Pulmonary artery endothelial cell (primary cell): ENCODE data around the gene OR52K2. TPM values are rescaled to one million over a fixed set of nuclear protein-coding genes. Genes with fewer than 3 reads are reported as not detected.
"Not testable (repeated sequence)": the region's sequence is repeated elsewhere in the genome, so short reads cannot be mapped to it uniquely, and the experiment has no call there.

ENCODE experiments used
- DNase-seq: peaks from one replicate; pipeline ENCODE4 v3.0.0-alpha.2; 2011; ENCODE audit warnings: low read depth, low spot score
- total RNA-seq: library from RNA; depleted of rRNA; stranded (reverse); fragments of >200 nt; gene quantifications from 2 replicates; pipeline ENCODE4 v1.2.3, GENCODE V29; 2014

Gene OR52K2
- total RNA-seq = not detected in 2 replicates

DNA sequence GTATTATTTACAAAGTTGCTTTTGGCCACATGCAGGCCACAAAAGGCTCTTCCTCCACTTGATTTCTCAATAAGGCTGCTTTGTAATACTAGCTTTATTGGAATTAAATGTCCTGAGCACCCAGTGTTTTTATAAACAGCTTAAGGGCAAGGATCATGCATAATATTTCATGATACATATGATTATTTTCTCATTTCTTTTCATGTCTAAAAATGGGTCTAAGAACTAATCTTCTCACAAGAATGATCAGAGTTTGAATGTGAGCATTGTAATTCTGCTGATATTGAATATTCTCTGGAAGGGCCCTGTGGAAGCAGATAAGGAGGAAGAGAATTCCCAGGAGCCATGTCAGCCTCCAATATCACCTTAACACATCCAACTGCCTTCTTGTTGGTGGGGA is at the start of gene OR52K2:
Gene OR52K2, plus strand, starts transcription at position 301 of the 400 bp plus-strand sequence. Its CDS starts 45 bp downstream, at position 346.
- no peak for DNase-seq

DNA sequence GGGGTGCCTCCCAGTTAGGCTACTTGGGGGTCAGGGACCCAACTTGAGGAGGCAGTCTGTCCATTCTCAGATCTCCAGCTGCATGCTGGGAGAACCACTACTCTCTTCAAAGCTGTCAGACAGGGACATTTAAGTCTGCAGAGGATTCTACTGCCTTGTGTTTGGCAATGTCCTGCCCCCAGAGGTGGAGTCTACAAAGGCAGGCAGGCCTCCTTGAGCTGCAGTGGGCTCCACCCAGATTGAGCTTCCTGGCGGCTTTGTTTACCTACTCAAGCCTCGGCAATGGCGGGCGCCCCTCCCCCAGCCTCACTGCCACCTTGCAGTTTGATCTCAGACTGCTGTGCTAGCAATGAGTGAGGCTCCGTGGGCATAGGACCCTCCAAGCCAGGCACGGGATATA is 42.9 kb upstream of the OR52K2 start:
- DNase-seq = not testable (repeated sequence)

DNA sequence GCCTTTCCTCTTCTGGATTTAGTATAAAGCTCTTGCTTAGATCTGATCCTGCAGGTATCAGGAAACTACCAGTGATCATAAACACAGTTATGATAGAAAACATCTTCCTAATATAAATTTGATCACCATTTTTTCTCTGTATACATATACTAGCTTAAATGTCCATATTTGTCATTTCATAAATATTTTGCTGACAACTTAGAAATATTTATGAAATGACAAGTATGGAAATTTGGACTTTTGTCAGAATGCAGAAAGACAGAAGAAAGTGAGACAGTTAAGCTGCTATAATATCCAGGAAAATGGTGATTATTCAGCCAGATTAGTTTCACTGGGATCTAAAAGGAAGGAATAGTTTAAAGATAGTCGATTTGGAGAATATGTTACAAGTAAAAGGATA is 32.8 kb upstream of the OR52K2 start:
- DNase-seq = no peak

DNA sequence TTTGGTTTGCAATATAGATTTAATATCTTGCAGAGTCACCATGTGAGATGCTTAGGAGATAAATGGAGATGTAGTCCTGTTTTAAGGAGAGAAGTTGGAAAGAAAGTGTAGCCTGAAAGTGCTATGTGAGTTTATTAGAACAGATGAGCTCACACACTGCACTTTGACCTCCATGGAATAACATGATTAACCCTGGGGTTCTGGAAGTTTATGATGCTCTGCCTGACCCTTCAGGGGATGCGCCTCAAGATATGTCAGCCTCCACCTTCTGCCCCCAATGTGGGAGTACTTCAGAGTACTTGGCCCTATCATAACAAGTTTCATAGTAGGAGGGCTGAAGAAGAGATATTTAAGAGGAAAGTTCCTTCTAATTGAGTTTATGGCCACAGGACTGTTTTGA is 32.3 kb upstream of the OR52K2 start:
- no peak for DNase-seq

DNA sequence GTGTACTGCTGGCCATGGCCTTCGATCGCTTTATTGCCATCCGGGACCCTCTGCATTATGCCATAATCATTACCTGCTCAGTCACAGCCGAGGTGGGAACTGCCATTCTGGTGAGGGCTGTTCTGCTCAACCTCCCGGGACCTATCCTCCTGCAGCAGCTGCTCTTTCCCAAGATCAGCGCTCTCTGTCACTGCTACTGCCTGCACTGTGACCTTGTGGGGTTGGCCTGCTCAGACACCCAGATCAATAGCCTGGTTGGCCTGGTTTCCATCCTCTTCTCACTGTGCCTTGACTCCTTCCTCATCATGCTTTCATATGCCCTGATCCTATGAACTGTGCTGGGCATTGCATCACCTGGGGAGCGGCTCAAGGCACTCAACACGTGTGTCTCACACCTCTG is 30.7 kb upstream of the OR52K2 start:
- DNase-seq = no peak

DNA sequence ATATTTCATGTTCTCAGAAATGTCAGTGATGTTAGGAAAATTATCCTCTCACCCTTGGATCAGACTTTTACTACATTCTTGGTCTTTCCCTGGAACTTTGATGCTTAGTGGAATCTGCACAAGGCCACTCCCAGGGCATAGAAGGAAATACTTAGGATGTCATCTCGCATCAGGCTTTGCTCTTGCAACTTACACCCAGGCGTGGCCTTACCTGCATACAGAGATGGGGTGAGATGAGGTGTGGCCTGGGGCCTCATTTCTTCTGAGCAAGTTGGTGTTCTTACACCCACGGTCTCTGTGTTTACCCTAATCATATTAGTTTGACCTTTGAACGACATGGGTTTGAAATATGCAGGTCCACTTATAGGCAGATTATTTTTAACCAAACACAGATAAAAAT is 19.0 kb upstream of the OR52K2 start:
- no peak for DNase-seq

DNA sequence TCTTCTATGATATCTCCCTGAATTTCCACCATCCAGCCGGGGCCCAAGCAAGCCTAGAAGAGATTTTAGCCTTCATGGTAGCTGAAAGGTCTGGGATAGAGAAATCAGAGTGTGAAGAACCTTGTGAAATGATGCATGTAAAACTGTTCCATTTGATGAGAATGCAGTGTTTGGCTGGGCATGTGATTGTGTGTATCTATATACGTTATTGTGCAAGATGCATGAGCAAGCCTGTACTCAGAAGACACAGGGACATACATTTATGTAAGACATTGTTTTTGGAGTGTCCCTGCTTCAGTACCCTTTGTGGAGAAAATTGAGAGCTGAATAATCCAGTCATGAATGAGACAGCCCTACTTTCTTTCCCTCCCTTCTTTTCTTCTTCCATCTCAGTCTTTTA is 15.2 kb upstream of the OR52K2 start:
- no peak for DNase-seq

DNA sequence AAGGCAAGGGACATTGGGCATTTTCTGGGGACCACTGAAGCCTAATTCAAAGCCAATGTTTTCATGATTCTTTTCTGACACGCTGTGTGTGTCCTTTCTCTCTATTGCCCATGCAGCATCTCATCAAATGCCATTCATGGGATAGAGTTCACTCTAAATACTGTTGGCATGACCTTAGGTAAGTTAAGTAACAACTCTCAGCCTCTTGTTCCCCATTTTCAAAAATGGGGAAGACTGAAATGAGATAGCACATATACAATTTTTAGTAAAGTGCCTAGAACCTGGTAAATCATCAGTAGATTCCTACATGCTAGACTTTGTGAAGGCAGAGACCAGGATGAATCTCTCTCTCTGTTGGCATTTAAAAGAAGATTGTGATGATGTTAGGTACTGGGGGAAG is 12.7 kb upstream of the OR52K2 start:
- no peak for DNase-seq

DNA sequence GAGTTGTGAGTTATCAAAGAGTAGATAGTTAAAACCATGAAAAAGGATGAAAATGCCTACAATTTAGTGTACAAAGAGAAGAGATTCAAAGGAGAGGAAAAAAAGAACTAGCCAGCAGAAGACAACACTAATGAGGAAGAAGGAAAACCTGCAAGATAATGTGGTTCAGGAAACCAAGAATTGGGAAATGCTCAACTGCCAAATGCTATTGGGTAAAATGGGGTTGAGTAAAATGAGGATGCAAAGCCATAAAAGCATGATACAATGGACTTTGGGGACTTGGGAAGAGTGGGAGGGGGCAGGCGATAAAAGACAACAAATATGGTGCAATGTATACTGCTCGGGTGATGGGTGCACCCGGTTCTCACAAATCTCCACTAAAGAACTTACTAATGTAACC is 7.6 kb upstream of the OR52K2 start:
- no peak for DNase-seq

DNA sequence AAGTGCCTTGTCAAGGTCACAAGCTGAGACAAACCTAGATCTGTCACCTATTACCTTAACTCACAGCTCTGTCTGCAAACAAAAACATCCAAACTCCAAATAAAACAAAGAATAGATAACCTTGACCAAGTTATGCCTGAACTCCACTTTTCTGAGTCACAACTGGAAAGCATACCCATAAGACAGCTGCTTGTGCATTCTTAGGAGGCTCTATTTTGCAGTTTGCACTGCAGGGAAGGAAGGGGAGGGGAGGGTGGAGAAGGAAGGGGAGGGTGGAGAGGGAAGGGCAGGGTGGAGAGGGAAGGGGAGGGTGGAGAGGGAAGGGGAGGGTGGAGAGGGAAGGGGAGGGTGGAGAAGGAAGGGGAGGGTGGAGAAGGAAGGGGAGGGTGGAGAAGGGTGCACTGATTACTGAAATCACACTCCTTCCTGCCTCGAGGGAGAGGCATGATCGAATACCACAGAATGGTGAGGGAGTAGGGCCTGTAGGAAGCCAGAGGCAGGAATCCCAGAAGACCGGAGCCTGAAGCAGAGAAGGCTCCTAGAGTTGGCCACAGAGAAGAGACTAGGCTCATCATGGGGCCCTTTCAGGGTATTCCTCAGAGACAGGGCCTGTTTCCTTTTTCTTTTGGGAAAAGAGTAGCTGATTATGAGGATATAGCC is 5.7 kb upstream of the OR52K2 start:
- no peak for DNase-seq

DNA sequence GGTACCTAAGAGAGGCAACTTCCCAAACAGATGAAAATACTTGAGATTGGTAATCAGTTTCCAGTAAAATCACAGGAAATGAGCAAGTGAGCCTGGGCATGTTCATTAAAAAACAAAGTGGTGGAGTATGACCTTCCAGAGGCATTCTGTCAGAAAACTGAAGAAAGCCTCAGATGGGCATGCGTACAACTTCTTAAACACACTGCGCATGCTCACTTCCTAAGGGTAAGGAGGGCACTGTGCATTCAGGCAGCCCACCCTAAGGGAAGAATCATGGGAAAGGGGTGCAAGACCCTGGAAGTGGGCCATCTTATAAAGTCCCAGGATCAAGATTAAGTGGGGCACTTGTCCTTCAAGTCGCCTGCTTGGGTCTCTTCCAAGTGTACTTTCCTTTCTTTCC is 4.0 kb downstream of the OR52K2 start:
- no peak for DNase-seq

DNA sequence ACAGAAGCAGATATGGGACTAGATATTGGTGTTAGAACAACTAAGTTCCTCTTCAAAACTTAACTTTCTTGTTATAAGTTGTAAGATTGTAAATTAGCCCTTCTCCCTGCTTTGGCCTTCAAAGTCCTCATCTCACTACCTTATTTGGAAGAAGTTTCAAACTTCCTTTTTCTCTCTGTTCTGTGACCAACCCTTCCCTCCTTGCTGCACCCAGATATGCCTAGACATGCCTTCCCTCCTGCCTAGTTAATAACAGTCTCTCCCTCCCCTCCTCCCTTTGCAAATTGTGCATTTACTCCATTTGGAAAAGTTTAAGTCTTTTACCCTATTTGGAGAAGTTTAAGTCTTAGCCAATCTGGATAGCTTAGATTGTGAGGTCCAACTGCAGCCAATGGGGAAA is 4.9 kb downstream of the OR52K2 start:
- no peak for DNase-seq

DNA sequence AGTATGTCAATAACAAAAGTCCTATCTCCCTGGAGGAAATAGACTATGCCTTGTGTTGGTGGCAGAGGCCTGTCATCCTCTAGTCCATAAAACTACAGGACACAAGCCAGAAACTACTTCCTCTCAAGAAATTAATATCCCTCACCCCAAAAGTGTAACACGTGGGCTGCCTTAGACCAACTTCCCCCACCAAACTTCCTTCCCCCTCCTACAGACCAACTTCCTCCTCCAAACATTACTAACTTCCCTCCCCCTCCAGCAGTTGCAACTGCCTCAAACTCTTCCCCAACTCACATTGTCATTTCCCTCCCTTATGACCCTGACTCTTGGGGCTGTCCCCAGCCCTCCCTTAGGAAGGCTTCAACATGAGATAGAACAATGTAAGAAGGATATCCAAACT is 6.3 kb downstream of the OR52K2 start:
- no peak for DNase-seq

DNA sequence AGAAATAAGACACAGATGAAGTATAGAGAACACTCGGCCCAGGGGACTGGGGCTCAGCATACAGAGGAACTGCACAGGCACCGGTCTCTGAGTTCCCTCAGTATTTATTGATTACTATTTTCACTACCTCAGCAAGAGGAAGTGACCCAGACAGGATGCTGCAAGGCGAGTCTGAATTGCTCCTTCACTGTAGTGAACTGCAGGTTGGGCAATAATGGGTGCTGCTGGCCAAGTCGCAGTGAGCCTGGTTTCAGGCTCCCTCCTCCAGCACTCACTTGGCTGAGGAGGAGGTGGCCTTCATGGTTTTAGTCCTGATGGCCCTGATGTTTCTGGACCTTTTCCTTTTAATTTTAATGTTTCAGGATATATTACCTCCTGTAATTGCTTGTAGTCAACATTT is 10.4 kb downstream of the OR52K2 start:
- DNase-seq = no peak

DNA sequence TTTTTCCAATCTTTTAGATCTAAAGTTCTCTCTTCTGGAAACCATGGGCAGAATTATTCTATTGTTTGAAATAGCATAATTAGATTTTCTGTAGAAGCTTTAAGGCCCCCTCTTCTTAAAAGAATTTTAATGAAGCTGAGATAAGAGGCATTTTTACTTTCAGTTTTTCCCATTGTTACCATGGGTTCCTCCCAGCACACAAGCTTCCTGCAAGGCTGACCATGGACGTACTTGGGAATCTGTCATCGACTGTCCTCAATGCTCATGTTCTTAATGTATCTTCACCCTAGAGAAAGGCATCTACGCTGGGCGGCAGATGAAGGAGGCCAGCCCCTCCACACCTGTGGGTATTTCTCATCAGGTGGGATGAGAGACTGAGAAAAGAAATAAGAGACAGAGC is 11.1 kb downstream of the OR52K2 start:
- no peak for DNase-seq

DNA sequence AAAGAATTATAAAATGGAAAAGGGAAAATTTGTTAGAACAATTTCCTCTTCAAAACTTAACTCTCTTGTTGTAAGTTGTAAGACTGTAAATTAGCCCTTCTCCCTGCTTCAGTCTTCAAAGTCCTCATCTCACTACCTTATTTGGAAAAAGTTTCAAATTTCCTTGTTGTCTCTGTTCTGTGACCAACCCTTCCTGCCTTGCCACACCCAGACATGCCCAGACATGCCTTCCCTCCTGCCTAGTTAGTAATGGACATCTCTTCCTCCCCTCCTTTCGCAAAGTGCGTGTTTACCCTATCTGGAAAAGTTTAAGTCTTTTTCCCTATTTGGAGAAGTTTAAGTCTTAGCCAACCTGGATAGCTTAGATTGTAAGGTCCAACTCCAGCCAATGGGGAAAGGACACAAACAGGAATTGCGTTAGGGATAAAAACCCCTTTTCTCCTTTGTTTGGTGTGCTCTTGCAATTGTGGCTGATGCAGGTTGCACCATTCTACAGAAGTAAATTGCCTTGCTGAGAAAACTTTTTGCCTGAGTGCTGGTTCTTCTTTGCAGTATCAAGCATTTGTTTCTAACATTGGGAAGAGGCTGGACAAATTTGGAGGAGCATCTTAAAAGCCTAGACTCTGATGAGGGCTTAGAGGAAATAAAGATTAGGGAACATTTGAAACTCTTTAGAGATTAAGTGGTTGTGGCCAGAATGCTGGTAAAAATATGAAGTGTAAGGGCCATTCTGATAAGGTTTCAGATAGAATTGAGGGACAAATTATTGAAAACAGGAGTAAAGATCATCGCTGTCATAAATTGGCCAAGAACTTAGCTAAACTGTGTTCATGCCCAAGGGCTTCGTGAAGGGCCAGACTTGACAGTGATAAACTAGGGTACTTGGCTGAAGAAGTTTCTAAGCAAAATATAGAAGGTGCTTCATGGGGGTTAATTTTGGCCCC is 15.4 kb downstream of the OR52K2 start:
- no peak for DNase-seq

DNA sequence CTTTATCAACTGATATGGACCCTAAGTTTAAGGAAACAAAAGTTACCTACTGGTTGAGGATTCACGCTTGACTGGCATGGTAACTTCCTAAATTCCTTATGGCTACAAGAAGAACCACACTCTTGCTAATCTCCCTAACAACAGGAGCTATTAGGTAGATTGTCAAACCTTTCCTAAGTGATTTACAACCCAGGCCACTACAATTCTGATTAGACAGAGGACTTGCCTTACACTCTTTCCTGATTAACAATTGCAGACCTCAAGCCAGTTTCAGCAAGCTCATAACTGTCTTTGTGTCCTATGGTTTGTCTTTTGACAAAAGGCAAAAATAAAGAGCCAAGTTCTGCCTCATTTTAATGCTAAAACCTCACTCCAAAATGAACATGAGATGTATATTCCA is 16.3 kb downstream of the OR52K2 start:
- DNase-seq = no peak

DNA sequence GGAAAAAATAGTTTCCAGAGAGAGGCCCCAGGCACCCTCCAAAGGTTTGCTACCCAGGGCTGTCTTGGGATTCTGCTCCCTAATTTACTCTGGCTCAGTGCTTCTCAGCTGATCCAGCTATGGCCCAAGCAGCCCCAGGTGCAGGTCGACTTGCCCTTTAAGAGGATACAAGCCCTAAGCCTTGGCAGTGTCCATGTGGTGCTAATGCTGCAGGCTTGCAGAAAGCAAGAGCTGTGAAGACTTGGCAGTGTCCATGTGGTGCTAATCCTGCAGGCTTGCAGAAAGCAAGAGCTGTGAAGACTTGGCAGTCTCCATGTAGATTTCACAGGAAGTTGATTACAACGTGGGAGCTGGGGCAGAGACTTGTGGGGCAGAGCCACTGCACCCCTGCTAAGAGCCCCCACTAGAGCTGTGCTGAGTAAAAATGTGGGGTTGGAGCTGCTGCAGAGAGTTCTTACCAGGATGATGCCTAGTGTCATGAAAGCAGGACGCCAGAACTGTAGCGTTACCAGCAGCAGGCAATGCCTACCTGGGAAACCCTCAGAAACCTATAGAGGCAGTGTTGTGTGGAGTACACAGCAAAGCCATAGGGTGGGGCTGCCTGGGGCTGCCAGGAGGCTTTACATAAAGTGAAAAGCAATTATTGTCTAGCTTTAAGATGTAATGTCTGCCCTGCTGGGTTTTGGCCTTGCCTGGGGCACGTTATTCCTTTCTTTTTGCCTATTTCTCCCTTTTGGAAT is 17.2 kb downstream of the OR52K2 start:
- DNase-seq = no peak

DNA sequence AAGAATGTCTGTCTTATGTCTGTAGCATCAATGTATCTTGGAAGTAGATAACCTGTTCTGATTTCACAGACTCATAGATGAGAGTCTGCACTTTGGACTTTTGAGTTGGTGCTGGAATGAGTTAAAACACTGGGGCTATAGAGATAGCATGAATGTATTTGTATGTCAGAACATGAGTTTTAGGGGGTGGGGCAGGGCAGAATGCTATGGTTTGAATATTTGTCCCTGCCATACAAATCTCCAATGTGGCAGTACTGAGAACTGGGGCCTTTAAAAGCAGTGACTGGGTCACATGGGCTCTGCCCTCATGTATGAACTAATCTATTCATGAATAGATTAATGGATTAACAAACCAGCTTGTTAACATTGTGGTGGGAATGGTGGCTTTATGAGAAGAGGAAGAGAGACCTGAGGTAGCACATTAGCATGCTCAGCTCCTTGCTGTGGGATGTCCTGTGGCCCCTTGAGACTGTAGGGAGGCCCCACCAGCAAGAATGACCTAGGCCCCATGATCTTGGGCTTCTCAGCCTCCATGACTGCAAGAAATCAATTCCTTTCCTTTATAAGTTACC is 17.9 kb downstream of the OR52K2 start:
- DNase-seq = no peak

DNA sequence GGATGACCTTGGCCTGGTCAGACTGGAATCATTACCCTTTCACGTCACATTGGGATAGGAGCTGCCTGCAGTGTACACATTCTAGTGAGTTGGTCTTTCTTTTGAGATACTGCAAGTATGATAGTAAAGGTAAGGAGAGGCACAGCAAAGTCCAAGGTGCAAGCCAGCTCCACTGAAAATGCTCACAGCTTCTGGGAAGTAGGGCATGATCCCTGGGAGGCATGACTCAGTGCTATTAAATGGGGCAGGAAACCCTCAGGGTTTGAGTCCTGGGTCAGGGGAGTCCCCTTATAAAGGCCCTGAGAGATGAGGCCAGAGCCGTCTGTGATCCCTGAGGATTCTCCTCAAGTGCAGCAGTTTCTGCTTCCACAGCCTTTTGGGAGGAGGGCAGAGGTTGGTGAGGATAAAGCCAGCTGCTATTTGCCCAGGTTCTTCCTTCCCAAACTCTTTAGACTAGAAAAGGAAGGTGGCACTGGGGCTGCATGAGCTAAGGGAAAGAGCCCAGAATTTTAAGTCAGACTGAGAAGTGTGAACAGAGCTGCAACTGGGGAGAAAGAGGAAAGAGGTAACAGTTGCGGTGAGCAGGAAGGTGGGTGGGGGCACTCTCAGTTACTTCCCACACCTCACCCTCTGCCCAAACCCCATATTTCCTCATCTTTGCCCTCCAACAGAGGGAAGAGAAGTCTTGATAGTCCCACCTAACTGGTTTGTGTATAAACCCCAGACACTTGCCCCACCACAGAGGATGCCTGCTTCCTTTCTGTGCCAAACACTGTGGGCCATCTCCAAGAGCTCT is 18.9 kb downstream of the OR52K2 start:
- DNase-seq = no peak

DNA sequence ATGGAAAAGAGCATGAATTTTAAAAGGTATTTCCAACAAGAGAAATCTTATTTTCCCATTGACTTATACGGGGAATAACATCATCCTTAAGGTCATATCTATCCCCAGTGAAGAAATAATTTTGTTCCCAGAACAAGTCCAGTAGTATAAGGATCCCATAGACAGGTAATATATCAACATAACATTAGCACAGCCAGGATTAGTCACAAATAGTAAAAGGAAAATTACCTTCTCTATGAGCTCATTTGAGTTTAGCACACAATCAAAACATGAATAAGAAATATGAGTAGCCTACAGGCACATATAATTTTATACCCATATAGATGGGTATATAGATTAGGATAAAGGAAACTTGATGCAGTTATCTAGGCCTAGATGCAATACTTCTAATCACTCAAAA is 30.5 kb downstream of the OR52K2 start:
- no peak for DNase-seq
